Liver (tissue), 3 donors: ENCODE results near the gene KLHL2.

Experiments
- ATF3 ChIP-seq: IDR thresholded peaks from 2 replicates; pipeline ENCODE4 v1.6.1; 2016; ENCODE audit warnings: antibody characterized with exemption
- CTCF ChIP-seq: fragments of 150-350 bp; IDR thresholded peaks from 2 replicates; pipeline ENCODE4 v1.5.1; 2017; ENCODE audit warnings: improper control_type of control experiment, low read depth, low read length; ENCODE audit not compliant: missing input control
- FOXA1 ChIP-seq: IDR thresholded peaks from 2 replicates; pipeline ENCODE4 v1.6.1; 2016; ENCODE audit warnings: antibody characterized with exemption
- HNF4A ChIP-seq, 2 donors: conservative IDR thresholded peaks; 2 replicates each; pipeline ENCODE4 v1.6.1; 2016; ENCODE audit warnings: antibody characterized with exemption in 2 of 2, mild to moderate bottlenecking in 2 of 2
- JUND ChIP-seq, 2 donors: IDR thresholded peaks; 2 replicates each; pipeline ENCODE4 v1.6.1; 2016; ENCODE audit warnings: antibody characterized with exemption in 2 of 2
- NR2F2 ChIP-seq: IDR thresholded peaks from 2 replicates; pipeline ENCODE4 v1.6.1; 2016; ENCODE audit warnings: antibody characterized with exemption
- RAD21 ChIP-seq, 2 donors: IDR thresholded peaks; 2 replicates each; pipeline ENCODE4 v1.6.1; 2016; ENCODE audit warnings: antibody characterized with exemption in 2 of 2, mild to moderate bottlenecking in 2 of 2
- REST ChIP-seq: IDR thresholded peaks from 2 replicates; pipeline ENCODE4 v1.6.1; 2016; ENCODE audit warnings: antibody characterized with exemption, mild to moderate bottlenecking
- RXRA ChIP-seq, 2 donors: IDR thresholded peaks; 2 replicates each; pipeline ENCODE4 v1.6.1; 2017 to 2018; ENCODE audit warnings: antibody characterized with exemption in 2 of 2, mild to moderate bottlenecking in 1 of 2
- SP1 ChIP-seq: IDR thresholded peaks from 2 replicates; pipeline ENCODE4 v1.6.1; 2018; ENCODE audit warnings: antibody characterized with exemption, mild to moderate bottlenecking
- YY1 ChIP-seq: IDR thresholded peaks from 2 replicates; pipeline ENCODE4 v1.6.1; 2016; ENCODE audit warnings: antibody characterized with exemption, mild to moderate bottlenecking
- ZBTB33 ChIP-seq: IDR thresholded peaks from 2 replicates; pipeline ENCODE4 v1.6.1; 2016; ENCODE audit warnings: antibody characterized with exemption
- donor health status: healthy.
- donor health status: healthy.

GRCh38 chr4:165299399-165300060, 92.2 kb downstream of the KLHL2 start:
- no peak for TF ChIP-seq CTCF
- no peak for TF ChIP-seq REST
- TF ChIP-seq SP1, result no peak
- no peak for TF ChIP-seq JUND (IDR thresholded peaks at IDR 0.05)
- TF ChIP-seq HNF4A (conservative IDR thresholded peaks at IDR 0.05), result no peak
- TF ChIP-seq FOXA1, result no peak
- TF ChIP-seq ZBTB33, result no peak
- TF ChIP-seq RAD21 (IDR thresholded peaks at IDR 0.05), result no peak
- TF ChIP-seq ATF3, result no peak
- TF ChIP-seq YY1, result no peak
- no peak for TF ChIP-seq NR2F2
- TF ChIP-seq RXRA (IDR thresholded peaks at IDR 0.05), result no peak
